Hypothalamus (tissue), 51 donors: ENCODE data around the gene OR2AK2.
A peak's percentile ranks its signal among the peaks of the same experiment; 100 is the strongest.

Source experiments
- DNase-seq, 51 donors: peaks; one replicate each; lab custom pipeline; 2025; lab: John Stamatoyannopoulos, UW

The OR2AK2 gene

GRCh38 chr1:247964933-247965332, at the start of gene OR2AK2:
Gene OR2AK2 (plus strand): TSS chr1:247965233. CDS start chr1:247965377, 144 bp downstream.
- no peak for DNase-seq

- DNase-seq: no peak
Observed at GRCh38 chr1:247919952-247920351, 45.1 kb upstream of the OR2AK2 start, which contains the start of gene OR2T8. Gene OR2T8 (plus strand): TSS chr1:247920252. CDS start chr1:247921018, 766 bp downstream.

GRCh38 chr1:247923941-247924340, 41.1 kb upstream of the OR2AK2 start:
- DNase-seq: no peak

- no peak for DNase-seq
Observed at GRCh38 chr1:247924868-247925267, 40.2 kb upstream of the OR2AK2 start, which contains the start of gene OR2AJ1. Gene OR2AJ1 (plus strand): TSS chr1:247924889. CDS start chr1:247933769, 8,880 bp downstream.

- DNase-seq: no peak
Observed at GRCh38 chr1:247933989-247934388, 31.0 kb upstream of the OR2AK2 start.

- DNase-seq: no peak
Observed at GRCh38 chr1:247935781-247936180, 29.3 kb upstream of the OR2AK2 start.

- no peak for DNase-seq
Observed at GRCh38 chr1:247936415-247936814, 28.6 kb upstream of the OR2AK2 start.

- DNase-seq: peak in 45 of 51 donors; percentile 7 to 84 (median 56)
Observed at GRCh38 chr1:247936965-247937734, 27.9 kb upstream of the OR2AK2 start.

- no peak for DNase-seq
Observed at GRCh38 chr1:247942624-247943023, 22.4 kb upstream of the OR2AK2 start.

GRCh38 chr1:247948558-247948957, 16.5 kb upstream of the OR2AK2 start, which contains the start of gene OR2L8:
Gene OR2L8 (plus strand): TSS chr1:247948858. CDS start chr1:247948858, 0 bp downstream.
- DNase-seq: no peak

- no peak for DNase-seq
Observed at GRCh38 chr1:247953408-247953807, 11.6 kb upstream of the OR2AK2 start.

- DNase-seq: no peak
Observed at GRCh38 chr1:247961791-247962190, 3.2 kb upstream of the OR2AK2 start.

- no peak for DNase-seq
Observed at GRCh38 chr1:247962911-247963588, 2.0 kb upstream of the OR2AK2 start.

- no peak for DNase-seq
Observed at GRCh38 chr1:247966532-247967204, 1.6 kb downstream of the OR2AK2 start.

GRCh38 chr1:247992986-247993385, 28.0 kb downstream of the OR2AK2 start:
- no peak for DNase-seq

- no peak for DNase-seq
Observed at GRCh38 chr1:247998811-247999210, 33.8 kb downstream of the OR2AK2 start.

GRCh38 chr1:248000169-248000568, 35.1 kb downstream of the OR2AK2 start:
- no peak for DNase-seq

- no peak for DNase-seq
Observed at GRCh38 chr1:248007778-248008177, 42.7 kb downstream of the OR2AK2 start.

GRCh38 chr1:248009681-248010080, 44.6 kb downstream of the OR2AK2 start:
- no peak for DNase-seq

- DNase-seq: no peak
Observed at GRCh38 chr1:248013229-248013710, 48.2 kb downstream of the OR2AK2 start, which contains the start of gene OR2L5. Gene OR2L5 (plus strand): TSS chr1:248013660. CDS start chr1:248021948, 8,288 bp downstream.

GRCh38 chr1:248015803-248016202, 50.8 kb downstream of the OR2AK2 start:
- DNase-seq: no peak
